HG03175 (cell line): ENCODE results near the gene OR2V1.
"Not testable (repeated sequence)": the region's sequence is repeated elsewhere in the genome, so short reads cannot be mapped to it uniquely, and the experiment has no call there.

Experiments
- ATAC-seq: cut with Tn5 transposase; IDR thresholded peaks from one replicate; pipeline ENCODE4 v1.9.1; 2021; ENCODE audit warnings: mild to moderate bottlenecking, moderate library complexity; ENCODE audit not compliant: unreplicated experiment

Gene OR2V1

DNA sequence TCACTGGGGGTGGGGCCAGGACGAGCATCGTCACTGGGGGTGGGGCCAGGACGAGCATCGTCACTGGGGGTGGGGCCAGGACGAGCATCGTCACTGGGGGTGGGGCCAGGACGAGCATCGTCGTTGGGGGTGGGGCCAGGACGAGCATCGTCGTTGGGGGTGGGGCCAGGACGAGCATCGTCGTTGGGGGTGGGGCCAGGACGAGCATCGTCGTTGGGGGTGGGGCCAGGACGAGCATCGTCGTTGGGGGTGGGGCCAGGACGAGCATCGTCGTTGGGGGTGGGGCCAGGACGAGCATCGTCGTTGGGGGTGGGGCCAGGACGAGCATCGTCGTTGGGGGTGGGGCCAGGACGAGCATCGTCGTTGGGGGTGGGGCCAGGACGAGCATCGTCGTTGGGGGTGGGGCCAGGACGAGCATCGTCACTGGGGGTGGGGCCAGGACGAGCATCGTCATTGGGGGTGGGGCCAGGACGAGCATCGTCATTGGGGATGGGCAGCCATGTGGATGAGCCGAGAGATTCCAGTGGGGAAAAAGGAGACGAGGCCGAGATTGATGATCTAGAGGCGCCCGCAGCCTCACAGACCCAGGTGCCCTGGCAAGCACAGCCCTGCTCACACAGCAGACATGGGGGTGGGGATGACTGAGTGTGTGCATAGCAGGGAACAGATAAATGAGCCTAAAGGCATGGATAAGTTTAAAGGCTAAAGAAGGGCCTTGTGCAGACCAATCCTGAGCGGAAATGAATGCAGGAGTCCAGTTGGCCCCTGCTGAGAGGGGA is 30.0 kb upstream of the OR2V1 start:
- not testable (repeated sequence) for ATAC-seq

DNA sequence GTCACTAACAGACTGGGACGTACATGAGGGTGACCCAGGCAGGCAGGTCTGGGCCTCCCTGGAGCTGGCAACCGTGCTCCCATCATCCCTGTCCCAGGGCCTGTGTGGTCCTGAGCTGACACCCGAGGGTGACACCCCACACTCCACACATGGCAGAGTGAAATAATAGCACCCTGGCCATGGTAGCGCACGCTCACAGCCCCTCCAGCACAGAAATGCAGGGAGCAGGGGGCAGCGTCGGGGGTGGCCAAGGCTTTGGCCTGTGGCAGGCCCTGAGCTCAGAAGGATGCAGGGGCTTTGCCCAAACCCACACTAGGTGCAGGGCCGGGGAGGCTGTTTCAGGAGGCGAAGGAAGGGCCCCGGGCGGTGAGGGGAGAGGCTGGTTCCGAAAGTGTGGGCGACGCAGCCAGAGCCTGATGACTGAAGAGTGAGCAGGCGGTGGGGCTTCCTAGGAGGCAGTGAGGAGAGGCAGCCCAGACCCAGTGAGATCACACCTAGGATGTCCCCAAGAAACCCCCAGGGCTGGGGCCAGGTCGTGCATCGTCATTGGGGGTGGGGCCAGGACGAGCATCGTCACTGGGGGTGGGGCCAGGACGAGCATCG is 29.3 kb upstream of the OR2V1 start:
- ATAC-seq: peak; percentile 43

DNA sequence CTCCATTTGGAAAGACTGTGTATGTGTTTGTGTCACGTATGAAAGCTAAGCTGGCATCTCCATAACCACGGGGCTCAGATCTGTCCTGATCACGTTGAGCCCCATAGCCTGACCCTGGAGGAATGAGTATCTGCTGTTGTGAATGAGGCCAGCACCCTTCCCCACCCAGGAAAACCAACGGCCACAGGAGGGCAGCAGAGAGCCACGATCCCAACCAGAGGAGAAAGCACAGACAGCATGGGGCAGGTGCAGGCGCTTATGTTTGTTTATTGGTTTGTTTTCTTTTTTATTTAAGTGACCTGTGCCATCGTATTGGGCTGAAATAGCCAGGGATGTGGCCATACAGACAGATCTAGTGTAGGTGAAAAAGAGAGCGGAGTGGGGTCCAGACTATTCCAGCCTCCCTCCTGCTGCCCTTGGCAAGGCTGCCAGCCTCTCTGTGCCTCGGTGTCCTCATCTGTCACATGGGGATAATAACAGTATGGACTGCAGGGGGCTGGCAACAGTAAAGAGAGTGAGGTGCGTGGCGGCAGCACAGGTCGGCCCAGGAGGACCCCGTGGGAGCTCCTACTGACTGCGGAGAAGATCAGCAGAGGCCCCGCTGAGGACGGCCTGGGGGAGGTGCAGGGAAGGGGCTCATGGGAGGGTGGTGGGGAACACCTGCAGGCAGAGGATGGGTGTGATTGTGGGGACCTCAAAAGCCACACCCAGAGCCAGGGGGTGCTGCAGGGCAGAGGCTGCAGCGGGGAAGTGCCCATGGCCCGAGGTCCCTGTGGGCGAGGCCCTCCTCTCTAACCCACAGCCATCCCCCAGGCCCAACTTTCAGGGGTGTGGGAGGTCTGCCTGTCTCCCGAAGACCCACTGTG is 28.6 kb upstream of the OR2V1 start:
- ATAC-seq: no peak

DNA sequence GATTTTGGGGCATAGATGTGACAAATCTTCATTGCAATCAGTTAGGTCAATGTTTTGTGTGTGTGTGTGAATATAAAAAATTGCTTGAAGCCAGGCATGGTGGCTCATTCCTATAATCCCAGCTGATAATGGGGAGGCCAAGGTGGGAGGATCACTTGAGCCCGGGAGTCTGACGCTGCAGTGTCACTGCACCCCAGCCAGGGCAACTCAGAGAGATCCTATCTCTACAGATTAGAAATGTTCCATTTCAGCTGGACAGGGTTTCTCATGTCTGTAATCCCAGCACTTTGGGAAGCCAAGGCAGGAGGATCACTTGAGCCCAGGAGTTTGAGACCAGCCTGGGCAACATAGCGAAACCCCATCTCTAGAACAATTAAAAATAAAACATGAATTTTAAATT is 27.9 kb upstream of the OR2V1 start:
- no peak for ATAC-seq

DNA sequence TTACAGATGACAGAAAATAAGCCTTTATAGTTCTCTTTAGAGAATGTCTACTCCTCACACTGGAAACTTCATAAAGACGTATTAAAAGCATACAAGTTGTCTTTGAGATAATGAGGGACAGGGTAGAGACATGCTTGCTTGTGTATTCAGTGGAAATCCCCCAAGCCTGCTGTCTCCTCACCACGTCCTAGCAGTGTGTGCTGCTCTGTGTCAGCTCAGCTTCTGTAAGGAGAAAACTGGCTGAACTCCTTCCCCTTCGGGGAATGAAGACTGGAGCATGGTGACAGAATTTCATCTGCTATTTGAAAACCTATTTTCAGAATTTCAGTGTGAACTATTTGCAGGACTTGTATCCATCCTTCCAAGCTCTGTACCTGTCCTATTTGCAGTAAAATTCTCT is 25.8 kb upstream of the OR2V1 start:
- ATAC-seq: no peak

DNA sequence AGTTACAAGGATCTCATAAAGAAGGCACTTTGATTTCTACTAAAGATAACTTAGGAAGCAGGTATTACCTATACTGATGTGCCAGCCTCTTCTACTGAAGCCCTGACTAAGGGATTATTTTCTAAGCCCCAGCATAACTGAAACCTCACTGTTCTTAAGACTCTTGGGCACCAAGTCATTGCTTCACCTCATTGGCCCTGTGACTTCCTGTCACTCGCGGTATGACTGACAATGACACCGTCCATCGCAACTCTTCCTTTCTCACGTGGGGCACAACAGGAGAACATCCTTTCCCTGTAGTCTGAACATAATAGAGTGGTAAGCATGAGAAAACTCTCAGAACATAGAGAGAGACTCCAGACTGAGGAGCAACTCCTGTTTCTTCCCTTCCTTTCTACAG is 22.8 kb upstream of the OR2V1 start:
- ATAC-seq: no peak

DNA sequence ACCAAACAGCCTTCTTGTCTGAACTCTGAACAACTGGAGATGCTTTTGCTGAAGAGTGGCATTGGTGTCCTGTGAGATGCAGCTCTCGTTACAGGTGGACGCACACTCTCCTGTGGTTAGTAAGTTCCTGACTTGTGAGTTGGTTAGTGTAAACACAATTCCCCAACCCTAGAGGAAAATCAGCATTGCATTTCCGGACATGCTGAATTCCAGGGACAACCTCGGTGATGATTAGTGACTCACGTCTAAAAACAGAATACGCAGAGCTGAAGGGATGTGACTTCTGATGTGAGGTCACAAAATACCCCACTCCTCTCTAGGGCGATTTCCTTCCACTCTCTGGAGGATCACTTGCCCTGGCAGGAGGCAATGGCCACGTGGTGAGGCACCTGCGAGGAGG is 21.4 kb upstream of the OR2V1 start:
- ATAC-seq: no peak

DNA sequence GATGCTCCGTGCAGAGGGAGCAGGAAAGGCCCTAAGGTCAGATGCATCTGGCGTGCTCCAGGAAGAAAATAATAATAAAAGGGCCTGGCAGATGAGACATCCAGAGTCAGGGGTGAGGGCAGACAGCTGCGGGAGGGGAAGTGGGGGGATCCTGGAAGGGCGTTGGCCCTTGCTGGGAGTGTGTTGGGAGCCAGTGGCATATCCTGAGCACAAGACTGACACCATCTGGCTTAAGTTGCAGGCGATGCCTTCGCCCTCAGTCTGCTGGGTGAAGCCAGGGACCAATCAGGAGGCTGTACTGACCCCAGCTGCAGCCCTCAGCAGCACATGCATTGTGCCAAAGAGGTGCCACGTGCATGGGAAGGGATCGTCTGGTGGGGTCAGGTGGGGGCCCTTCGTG is 20.2 kb upstream of the OR2V1 start:
- no peak for ATAC-seq

DNA sequence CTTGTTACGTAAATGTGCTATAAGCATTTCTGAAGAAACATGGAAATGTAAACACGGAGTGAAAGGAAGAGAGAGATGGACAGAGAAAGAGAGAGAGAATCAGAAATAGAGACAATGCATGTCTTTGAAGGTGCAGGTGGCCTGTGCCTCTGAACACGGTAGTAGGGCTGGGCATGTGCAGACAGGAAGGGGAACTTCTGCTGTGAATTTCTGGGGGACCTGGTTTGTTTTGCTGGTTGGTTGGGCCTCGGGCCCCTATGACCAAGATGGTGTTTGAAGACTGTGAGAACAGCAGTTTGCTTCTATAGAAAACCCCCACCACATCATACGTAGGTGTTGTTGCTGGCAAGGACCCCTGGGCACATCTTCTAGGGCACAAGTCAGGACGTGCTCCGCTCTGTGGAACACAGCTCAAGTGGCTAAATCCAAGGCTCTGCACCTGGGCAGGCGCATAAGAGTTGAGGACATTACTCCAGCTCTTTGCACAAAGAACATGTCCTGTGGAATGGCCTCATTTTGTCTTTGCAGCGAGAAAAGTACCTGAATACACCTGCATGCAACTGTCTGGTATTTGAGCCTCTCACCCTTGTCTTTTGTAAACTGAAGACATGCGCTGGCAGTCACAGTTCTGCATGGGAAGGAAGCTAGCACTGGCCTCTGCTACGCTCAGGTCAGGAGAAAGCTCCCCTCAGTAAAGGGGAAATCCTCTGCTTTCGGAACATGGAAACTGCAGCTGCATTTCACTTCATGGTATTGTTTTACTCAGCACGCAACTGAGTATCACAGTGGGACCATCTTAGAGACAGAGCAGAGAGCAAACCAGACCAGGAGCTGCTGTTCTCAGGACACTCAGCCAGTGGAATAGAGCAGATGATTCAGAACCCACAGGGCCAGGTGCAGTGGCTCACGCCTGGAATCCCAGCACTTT is 19.1 kb upstream of the OR2V1 start:
- no peak for ATAC-seq

DNA sequence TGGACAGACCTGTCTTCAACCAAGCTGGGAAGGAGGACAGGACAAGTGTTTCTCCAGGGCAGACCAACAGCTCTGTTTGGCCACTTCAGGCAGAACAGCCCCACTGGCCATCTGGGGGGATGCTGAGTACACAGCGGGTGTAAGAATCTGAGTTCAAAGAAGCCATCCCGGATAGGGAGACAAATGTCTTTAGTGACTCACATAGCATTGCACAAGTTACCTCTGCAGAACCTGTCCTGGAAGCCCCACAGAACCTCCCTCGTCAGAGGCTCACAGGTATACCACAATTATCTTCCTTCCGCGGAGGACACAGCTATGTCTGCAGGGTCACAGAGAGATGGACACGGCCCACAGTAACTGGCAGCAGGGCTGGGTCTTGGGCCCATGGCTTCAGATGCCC is 18.4 kb upstream of the OR2V1 start:
- ATAC-seq: no peak

DNA sequence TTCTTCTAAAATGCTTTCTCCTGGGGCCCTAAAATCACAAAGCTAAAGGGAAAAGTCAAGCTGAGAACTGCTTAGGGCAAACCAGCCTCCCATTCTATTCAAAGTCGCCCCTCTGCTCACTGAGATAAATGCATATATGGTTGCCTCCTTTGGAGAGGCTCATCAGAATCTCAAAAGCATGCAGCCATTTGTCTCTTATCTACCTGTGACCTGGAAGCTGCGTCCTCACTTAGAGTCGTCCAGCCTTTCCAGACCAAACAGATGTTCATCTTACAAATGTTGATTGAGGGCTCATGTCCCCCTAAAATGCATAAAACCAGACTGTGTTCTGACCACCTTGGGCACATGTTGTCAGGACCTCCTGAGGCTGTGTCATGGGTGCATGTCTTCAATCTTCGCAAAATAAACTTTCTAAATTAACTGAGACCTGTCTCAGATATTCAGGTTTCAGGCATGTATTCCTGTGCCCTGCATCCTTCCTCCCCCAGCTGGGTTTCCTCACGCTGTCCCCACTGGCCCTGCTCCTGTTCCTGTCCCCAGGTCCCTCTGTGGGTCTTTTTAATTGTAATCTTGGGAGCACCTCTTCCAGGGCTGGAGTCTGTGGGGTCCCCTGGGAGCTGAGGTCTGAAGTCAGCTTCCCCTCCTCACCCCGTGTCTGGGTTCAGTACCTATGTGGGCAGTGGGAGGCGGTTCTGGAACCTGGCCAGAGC is 16.1 kb upstream of the OR2V1 start, which contains the start of gene OR2V2:
Gene OR2V2, plus strand, starts transcription at position 660 of the 710 bp plus-strand sequence. CDS start 7,357 bp downstream, outside the sequence.
- not testable (repeated sequence) for ATAC-seq

DNA sequence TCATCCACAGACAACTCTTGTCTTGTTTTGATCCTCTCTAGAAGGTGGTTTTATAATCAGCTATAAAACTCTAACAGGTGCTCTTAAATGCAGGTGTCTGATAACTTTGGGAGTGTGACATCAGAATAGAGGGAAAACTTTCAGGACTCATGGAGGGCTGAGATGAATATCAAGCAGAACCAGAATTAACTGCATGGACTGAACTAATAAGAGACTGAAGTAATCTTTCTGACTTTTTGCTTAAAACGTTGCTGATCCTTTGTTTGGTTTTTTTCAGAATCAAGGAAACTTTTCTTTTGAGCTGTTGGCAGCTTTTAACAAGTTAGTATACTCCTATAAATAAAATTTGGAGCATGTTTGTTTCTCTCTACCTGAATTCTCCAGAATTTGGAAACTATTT is 14.2 kb upstream of the OR2V1 start:
- ATAC-seq: no peak

DNA sequence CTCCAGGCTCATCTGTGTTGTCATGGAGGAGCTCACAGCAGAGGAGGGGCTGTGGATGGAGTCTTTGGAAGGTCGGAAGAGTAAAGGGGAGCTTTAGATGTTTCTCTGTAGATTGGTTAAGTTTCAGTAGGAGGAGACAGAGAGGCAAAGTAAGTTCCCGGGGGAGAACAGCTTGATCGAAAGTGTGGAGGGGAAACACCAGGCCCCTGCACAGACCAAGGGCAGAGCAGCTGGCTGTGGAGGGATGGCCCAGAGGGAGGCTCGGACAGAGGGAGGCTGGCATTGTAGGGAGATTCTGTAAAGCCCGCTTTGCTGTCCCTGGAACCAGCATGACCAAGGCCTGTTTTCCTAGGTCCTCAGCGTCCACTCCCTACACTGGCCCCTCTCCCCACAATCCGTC is 11.1 kb upstream of the OR2V1 start:
- no peak for ATAC-seq

DNA sequence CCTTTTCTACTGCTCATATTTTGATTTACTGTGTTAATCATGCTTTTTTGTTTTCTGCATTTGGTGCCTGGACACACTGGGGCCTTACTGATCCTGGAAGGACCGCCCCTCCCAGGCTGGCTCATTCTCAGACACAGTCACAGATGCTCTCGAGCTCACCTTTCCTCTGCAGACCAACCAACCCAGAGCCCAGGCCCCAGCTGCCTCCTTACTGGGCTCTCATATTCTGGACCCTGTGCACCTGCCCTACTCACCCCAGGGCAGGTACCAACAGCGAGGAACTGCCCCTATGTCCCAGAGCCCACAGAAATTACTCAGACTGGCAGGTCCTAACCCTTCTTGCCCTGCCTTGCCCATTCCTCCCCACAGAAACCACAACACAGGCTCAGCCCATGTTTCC is 9.8 kb upstream of the OR2V1 start:
- no peak for ATAC-seq

DNA sequence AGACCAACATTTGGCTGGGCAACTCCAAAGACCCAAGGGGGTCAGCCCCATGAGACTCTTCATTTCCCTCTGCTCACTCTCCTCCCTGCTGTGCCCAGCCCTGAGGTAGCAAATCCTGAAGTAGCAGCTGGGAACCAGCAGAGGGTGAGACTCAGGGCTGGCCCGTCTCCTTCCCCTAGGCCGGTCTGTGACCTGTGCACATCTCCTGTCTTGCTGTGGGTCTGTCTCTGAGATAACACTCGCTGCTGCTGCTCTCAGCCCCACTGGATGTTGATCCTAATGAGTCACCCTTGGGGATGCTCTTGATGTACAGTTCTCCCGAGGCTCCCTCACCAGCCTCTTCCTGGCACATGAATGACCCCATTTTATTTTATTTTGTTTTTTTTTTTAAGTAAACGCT is 7.3 kb upstream of the OR2V1 start:
- no peak for ATAC-seq

DNA sequence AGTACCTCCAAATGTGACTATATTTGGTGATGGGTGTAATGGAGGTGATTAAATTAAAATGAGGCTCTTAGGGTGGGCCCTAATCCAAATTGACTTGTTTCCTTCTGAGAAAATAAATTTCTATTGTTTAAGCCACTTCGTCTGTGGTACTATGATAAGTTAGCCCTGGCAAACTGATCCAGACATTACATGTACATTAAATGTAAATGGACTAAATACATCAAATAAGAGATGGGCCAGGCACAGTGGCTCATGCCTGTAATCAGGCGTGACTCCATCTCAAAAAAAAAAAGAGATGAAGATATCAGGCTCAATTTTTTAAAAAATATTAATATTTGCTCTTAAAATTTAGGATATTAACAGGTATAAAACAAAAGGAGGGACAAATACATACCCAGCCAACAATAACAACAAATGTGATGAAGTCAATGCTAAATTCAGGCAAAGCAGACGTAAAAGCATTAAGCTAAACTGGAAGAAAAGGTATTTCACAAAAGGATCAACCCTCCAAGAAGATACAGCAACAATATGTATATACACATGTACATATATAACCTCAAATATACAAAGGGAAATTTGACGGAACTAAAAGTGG is 5.5 kb upstream of the OR2V1 start:
- no peak for ATAC-seq

DNA sequence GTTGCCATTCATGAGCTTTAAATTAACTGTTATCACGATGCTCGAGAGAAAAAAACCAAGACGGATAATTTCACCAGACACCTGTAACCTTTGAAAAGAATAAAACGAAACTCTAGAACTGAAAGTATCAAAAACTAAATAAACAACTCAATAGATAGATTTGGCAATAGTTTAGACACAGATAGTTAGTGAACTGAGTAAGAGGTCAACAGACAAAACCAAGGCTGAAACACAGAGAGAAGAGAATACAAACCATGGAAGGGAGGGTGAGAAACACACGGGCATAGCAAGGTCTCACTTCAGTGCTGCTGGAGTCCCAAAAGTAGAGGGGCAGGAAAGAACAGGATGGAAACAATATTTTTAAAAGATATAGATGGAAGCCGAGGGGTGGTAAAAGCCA is 3.3 kb upstream of the OR2V1 start:
- no peak for ATAC-seq

DNA sequence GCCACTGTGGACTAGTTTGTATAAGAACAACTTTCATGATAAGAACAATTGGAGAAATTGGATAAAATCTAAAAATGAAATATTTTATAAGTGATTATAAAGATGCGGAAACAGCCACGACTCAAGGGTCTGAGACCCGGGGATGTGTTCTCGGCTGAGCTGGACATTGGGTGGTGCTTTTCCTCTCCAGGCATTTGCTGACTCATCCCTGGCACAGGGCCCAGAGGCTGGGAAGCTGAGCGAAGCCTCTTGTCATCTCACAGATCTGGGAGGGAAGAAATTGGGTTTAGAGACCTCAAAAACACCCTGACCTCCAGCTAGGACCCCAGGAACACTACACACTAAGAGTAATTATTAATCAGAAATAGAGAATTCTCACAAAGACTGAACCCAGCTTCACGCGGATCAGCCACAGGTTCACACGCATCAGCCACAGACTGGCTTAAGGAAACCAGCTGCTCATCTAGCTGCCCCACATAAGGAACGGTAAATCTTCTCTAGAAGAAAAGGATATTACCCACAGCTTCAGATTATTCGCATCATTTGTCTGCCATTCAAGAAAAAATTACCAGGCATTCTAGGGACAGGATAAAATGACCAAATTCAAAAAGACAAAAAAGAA is 2.8 kb upstream of the OR2V1 start:
- ATAC-seq: no peak

DNA sequence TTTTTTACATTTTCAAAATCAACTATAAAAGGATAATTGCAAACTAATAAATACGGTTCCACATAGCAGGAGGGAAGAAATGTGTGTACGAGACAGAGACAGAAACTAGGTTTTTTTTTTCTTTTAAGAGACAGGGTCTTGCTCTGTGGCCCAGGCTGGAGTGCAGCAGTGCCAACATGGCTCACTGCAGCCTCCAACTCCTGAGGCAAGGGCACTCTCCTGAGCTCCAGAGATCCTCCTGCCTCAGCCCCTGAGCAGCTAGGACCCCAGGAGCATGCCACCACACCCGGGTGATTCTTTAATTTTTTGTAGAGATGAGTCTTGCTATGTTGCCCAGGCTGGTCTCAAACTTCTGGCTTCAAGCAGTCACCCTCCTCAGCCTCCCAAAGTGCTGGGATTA is 2.1 kb upstream of the OR2V1 start:
- ATAC-seq: no peak
